ENCODE data around the gene SDCBP2.

GRCh38 chr20:1327241-1327653 lies 1.7 kb downstream of the SDCBP2 start:
- no peak for TF ChIP-seq EZH2phosphoT487 (IDR thresholded peaks at IDR 0.05; ENCODE audit: low read depth)
- no peak for TF ChIP-seq CTCF (IDR thresholded peaks at IDR 0.05; ENCODE audit: low read depth, low read length)

Measured in OCI-LY3 (cell line).